Astrocyte (in vitro differentiated cells and primary cell): ENCODE measurements around the gene PPM1H.

ENCODE experiments used
- EZH2 ChIP-seq: IDR thresholded peaks from 2 replicates; pipeline ENCODE4 v1.6.1; 2012; ENCODE audit warnings: mild to moderate bottlenecking, low read length, inconsistent platforms; ENCODE audit not compliant: insufficient read depth
- TF ChIP-seq, protein P1 (sequence below): IDR thresholded peaks from 2 replicates; pipeline ENCODE4 v1.5.1; 2011; ENCODE audit warnings: low read depth, mild to moderate bottlenecking, inconsistent platforms, low read length, moderate library complexity; ENCODE audit not compliant: insufficient read depth

DNA sequence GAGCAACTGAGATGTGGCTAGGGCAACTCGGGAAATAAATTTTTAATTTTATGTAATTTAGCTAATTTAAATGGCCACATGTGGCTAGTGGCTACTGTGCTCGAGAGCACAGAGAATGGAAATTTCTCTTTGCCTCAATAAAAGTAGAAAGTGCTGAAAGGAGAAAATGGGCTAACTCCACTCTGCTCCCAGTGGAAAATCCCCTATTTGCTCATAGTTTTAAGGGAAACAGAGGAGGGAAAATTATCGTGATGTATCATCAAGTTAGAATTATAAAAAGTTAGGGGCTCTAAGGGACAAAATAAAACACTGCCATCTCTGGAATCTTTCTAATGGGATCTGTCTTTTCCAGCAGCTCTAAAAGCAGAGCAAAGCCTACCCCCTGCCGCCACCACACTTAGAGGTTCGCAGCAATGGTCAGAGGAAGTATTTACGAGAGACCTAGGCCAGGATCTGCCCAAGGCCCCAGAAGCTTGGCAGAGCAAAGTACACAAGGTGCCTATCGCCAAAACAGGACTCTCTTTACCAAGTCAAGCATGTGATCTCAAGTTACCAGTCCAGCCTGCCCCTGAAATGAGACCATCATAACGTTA, 220.7 kb downstream of the PPM1H start:
- TF ChIP-seq, protein P1, sequence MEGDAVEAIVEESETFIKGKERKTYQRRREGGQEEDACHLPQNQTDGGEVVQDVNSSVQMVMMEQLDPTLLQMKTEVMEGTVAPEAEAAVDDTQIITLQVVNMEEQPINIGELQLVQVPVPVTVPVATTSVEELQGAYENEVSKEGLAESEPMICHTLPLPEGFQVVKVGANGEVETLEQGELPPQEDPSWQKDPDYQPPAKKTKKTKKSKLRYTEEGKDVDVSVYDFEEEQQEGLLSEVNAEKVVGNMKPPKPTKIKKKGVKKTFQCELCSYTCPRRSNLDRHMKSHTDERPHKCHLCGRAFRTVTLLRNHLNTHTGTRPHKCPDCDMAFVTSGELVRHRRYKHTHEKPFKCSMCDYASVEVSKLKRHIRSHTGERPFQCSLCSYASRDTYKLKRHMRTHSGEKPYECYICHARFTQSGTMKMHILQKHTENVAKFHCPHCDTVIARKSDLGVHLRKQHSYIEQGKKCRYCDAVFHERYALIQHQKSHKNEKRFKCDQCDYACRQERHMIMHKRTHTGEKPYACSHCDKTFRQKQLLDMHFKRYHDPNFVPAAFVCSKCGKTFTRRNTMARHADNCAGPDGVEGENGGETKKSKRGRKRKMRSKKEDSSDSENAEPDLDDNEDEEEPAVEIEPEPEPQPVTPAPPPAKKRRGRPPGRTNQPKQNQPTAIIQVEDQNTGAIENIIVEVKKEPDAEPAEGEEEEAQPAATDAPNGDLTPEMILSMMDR: no peak
- TF ChIP-seq EZH2: no peak
